DLD1 (cell line): ENCODE measurements around the gene FANCD2.
"Not testable (repeated sequence)": the region's sequence is repeated elsewhere in the genome, so short reads cannot be mapped to it uniquely, and the experiment has no call there.

Source experiments
- in situ Hi-C: cut with HindIII; loops from 2 replicates; pipeline ENCODE4 v1.10.0; 2017; ENCODE audit warnings: low sequenced_read_pairs

Gene FANCD2

DNA sequence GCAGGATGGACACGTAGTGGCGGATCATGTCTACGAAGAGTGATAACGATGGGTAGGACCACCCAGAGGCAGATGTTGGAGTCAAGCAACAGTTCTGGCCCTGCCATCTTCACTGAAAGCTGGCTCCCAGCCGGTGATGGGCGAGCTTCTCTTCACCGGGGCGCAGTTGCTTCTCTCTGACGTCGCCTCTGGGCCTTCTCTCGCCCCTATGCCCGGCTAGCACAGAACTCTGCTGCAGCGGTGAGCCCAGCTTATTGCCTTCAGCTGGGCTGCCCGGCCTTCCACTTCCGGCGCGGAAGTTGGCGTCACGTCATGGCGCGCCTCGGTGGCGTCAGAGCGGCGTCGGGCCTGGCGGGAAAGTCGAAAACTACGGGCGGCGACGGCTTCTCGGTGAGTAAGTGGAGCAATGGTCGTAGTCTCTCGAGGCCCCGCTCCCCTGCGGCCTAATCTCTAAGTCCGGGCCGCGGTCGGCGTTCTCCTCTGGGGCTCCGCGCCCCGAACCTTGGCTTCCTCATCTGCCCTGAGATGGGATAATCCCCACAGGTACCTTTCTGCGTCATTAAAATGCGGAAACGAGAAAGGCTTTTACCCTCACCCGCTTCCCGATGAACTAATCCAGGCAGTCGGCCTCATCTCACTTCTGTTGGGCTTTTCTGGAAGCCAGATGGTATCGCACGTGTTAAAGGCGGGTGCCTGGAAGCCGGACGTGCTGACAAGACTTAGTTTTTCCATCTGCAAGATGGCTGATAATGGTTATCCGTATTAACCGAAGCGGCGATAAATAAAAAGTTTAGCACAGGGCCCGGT, at the start of gene FANCD2:
TSS of gene FANCD2 (plus strand) at position 354 of the 807 bp plus-strand sequence. CDS start 2,221 bp downstream, outside the sequence.
- in situ Hi-C loops, result no loop called here

DNA sequence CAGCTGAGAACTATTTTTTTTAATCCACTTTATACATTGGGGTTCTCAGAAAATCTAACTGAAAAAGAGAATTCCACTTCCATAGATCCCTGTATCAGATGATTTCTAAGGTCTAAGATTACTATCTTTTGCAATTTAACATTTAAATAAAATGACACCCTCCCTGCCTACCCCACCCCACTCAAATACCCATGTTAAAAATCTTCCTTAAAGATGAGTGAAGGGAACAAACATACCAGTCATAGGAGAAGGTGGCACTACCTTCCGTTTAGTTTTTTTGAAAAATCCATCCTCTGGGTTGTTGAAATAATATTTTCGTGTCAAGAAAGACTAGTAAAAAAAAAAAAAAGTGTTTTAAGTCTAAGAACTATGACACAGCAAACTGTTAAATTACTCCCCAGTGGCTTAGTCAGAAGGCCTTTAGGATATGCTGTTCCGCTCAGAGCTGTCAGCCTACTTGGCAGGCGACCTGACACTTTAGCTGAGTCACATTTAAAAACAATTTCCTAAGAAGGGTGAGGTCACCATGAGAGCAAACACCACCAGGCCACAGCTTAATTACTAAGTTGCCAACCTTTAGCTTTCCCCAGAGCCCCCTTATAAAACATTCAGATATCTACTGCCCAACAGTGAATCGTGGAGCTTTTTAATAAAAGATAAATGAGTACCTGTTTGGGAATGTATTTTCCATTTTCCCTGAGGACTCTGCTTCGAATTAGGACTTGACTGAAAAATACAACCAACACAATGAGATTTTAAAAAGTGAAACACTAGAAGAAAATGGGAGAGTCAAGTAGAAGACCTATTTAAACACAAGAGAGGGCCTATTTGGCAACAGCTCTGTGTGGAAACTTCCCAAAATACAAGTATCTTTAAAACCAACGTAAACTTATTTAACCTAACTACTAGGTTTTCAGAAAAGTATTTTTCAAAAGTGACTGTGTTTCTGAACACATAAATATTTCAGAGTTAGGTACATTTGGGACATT, 49.2 kb upstream of the FANCD2 start:
- in situ Hi-C loops, result no loop called here

DNA sequence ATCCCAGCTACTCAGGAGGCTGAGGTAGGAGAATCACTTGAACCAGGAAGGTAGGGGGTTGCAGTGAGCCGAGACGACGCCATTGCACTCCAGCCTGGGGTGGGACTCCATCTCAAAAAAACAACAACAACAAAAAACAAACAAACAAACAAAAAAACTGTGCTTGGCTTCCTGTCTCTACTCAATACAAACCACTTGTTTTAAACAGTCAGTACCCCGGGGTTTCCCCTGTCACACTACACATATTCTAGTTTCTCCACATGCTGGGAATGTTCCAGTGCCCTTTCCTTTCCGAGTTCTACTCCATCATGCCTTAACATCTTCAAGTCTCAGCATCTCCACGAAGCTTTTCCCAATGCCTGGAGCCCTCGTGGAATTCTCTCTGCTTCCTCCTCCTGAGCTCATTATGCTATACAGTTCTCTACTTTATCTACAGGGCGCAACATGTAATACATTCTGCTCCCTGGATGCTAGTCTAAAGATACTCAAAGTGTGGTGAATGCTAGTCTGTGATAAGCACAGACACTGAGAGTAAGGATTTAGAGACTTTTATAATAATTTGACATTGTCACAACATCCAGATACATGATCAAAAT, 47.4 kb upstream of the FANCD2 start:
- in situ Hi-C loops, result no loop called here

DNA sequence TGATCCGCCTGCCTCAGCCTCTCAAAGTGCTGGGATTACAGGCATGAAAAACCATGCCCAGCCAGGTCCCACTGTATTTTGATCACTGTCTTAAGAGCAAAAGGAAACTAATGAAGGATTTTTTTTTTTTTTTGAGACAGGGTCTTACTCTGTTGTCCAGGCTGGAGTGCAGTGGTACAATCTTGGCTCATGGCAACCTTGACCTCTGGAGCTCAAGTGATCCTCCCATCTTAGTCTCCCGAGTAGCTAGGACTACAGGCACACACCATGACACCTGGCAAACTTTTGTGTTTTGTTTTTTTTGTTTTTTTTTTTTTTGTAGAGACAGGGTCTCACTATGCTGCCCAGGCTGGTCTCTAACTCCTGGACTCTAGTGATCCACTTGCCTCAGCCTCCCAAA, 46.0 kb upstream of the FANCD2 start:
- in situ Hi-C loops, result no loop called here

DNA sequence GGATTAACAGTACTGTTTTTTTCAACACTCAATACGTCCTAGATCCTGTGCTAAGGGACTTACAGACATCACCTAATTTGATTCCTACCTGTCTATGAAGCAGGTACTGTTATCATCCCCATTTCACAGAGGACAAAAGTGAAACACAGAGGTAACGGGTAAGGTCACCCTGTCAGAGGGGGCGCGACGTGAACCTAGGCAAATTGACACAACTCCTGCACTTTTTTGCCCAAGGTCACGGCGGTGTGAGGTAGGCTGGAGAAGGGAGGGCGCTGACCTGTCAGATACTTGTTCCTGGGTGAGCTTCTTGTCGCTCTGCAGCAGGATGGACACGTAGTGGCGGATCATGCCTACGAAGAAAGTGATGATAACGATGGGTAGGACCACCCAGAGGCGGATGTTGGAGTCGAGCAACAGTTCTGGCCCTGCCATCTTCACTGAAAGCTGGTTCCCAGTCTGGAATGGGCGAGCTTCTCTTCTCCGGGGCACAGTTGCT, 40.0 kb upstream of the FANCD2 start:
- in situ Hi-C loops, result no loop called here

DNA sequence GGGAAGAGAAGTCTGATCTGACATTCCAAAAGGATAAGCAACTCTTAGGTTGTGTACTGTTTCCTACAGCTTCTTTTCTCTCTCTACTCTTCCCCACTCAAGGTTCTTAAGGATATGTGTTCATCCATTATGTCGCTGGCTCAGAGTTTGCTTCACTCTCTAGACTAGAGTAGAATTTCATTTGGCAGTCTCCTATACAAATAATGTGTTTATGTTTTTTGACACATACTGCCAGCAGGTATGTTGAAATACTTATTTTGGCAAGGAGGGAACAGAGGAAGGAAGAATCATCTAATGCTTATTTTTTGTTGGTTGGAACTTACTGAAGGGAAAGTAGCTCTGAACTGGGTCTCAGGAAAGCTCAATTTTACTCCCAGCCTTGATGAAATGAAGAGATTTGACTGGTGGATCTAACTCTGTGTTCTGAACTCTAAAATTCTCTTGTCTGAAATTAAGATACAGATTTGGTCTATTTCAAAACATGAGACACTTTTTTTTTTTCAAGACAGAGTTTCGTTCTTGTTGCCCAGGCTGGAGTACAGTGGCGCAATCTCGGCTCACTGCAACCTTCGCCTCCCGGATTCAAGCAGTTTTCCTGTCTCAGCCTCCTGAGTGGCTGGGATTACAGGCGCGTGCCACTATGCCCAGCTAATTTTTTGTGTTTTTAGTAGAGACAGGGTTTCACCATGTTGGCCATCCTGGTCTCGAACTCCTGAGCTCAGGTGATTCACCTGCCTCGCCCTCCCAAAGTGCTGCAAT, 32.0 kb upstream of the FANCD2 start:
- in situ Hi-C loops, result no loop called here

DNA sequence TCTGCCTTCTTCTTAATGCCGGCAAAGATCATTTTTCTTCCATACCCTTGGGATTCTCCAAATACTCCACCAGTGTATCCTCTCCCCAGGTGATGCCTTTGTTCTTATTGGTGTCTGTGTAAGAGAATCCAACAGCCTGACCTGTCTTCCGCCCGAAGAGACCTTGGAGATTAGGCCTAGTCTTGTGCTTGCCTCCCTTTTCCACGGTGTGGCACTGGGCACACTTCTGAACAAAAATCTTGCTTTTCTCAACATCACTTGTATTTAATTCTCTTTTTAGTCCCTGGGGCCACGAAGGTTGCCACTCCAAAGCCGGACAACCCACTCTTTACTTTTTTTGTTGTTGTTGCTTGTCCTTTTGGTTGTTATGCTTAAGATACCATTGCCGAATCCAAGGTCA, 25.6 kb upstream of the FANCD2 start:
- in situ Hi-C loops, result no loop called here

DNA sequence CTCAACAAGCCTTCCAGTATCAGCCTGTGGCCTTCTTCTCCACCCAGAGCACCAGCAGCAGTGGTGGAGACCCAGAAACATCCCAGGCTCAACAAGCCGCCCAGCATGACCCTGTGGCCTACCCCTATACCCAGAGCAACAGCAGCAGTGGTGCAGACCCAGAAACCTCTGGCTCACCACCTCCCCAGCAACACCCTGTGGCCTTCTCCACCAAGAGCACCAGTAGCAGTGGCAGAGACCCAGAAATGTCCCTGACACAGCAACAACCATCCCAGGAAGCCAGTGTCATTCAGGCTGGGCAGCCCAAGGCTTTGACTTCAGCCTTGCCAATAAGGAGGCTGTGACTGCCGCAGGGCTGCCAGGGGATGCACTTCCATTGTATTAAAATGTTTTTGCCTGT, 23.3 kb upstream of the FANCD2 start:
- in situ Hi-C loops, result no loop called here

DNA sequence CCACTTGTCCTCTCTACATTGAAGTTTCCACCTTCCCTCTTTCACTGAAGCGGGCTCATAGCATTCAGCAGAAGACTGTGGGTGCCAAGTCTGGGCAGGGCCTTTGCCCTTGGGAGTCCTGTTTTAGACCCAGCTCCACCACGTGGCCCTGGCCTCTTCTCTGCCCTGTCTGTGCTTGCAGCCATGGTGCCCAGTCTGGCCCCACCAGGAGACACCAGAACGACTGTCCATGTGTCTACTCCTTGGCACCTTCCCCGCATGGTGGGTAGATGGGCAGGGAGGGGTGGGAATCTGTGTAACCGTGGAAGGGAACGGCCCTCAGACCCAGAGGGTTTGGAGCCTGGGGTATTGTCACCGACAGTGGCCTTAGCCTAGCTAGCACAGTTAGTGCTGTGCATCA, 21.7 kb upstream of the FANCD2 start:
- in situ Hi-C loops, result no loop called here

DNA sequence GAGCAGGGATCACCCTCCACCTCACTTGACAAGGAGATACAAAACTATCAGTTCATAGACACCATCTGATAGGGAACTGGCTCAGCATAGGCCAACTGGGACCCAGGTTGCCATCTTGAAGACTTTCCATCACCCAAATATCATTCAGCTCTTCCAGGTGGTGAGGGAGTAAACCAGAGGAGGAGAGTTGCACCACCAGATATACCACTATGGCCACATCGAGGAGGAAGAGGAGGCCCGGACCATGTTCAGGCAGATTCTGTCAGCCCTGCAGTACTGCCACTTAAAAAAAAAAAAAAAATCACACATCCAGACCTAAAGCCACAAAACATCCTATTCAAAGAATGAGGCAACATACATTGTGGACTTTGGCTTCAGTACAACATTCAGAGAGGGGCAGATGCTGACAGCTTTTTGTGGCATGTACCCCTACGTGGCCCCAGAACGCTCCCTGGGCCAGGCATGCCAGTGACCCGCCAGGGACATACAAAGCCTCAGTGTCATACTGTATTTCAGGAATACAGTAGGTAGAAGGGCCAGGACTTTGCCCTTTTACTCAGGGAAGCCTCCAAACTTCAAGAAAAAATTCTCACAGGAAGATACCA, 21.2 kb upstream of the FANCD2 start:
- in situ Hi-C loops, result no loop called here

DNA sequence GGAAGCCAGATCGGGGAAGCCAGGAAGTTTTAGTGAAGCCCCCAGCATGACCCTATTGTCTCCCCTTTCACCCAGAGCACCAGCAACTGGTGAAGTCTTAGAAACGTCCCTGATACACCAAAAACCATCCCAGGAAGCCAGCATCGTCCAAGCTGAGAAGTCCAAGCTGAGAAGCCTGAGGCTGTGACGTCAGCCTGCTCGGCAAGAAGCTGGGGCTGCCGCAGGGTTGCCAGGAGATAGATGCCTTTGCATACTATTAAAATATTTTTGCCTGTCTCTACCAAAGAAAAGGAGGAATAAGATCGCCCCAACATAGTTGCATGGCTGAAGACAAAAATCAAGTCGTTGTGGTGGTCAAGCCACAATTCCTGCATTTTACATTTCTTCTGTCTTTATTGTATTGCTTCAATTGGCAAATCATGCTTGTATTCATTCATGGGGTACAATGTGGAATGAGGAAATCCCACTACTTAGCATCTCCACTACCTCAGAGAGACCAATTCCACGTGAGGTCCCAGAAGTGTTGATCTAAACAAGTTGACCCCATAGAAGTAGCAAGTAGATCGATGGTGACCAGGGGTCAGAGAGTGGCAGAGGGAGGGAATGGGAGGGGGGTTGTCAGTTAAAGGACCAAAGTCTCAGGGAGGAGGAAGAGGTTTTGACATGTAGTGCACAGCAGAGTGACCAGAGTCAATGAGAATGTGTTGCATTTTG, 20.0 kb upstream of the FANCD2 start:
- in situ Hi-C loops, result no loop called here

DNA sequence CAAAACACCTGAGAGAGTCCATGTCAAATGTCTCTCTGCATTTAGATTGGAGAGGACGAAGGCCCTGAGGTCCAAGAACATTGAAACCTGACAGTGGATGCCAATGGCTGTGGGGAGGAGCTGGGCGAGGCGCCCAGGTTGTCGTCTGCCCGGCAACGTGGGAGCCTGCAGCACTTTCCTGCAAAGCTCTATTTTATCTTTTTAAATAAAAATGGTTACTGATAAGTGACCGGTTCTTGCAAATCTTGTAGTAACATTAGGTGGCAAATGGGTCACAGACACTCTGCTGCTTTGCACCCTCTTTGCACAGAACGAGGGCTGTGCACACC, 19.5 kb upstream of the FANCD2 start:
- in situ Hi-C loops, result no loop called here

DNA sequence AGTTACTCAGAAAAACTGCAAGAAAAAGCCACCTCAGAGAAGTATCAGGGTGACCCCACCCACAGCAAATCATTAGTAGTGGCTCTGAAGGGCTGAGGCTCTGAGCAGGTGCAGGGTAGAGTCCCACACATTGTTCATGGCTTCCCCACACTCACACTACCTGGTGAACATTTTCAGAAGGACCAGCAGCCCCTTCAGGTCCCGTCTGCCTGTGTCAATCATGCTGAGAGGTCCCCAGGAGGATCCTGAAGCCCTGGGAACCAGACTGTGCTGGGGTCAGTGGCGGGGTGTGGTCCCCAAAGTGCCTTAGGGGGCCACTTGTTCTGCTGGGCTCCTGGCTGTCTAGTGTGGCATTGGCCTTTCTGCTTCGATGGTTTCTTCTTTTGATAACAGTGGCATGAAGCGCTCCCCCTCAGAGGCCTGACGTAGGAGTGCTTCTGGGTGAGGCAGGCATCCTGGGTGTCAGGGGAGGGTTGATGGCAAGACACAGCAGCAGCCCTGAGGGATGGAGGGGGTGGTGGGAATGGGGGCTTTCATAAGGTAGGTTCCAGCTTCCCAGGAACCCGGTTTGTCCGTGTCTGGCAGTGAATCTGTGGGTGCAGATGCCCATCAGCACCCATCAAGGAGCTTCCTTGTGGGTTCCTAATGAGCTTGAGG, 19.0 kb upstream of the FANCD2 start:
- in situ Hi-C loops, result no loop called here

DNA sequence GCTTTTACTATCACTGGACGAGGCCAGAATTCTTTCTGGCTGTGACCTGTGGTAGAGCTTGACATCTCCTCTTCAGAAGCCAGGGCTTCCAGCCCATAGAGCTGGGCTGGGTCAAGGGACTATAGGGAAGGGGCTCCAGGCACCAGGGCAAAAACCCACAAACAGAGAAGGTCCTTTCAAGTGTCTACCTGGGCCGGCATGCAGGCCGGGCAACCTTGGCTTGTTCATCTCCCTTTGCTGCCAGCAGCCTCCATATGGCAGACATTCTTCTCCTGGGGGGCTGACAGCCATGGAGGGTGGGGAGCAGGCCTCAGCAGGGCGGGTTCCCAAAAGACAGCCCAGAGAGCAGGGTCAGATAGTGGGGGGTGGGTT, 18.0 kb upstream of the FANCD2 start:
- in situ Hi-C loops, result not testable (repeated sequence)

DNA sequence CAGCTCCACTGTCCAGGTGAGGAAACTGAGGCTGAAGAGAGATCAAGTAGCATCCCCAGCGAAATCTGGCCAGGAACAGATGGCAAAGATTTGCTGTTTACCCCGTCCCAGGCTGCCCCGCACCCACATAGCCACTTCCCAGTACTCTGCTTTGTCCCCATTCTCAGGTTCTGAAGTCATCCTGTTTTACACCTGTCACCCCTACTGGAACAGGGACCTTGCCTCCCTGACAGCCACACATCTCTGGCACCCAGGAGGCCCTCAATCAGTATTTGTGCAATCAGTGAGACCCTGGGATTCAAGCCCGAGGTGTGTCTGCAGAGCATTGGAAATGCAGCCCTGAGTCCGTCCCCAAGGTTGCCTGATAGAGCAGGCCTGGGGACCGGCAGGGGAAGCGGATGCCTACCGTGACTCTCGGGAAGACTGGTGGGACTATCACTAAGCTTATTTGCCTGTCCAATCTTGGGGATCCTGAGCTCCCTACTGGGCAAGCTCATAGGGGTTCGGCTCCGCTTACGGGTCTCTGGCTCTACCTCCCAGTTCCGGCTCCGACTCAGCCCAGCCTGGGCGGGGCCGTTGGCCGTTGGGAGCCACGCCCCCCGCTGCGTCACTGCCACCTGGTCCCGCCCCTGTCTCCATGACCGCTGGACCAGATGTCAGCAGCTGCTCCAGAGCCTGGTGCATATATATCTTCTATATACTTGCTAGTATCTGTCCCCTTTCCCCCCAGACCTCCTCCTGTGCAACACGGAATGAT, 17.5 kb upstream of the FANCD2 start:
- in situ Hi-C loops, result no loop called here

DNA sequence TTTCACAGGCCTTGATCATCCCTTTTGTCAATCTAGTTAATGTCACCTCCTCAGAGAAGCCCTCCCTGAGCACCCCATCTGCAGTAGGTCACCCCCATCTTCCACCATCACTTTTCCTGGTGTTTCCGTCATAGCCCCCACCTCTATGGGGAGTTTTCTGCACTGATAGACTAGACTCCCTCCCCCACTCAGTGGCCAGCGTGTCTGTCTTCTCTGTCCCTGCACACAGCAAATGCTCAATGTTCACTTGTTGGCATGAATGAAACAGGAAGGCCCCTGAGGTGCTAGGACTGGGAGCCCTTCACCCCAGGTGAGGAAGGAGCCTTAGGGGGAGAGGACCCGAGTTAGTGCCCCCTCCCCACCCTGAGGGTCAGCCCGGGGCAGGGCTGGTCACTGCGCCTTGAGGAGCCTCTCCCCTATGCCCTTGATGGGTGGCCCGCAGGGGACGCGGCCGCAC, 15.8 kb upstream of the FANCD2 start:
- in situ Hi-C loops, result loop anchor here (10.0 kb wide), 1 partner anchor 146 kb away; no protein-coding TSS in a partner anchor

DNA sequence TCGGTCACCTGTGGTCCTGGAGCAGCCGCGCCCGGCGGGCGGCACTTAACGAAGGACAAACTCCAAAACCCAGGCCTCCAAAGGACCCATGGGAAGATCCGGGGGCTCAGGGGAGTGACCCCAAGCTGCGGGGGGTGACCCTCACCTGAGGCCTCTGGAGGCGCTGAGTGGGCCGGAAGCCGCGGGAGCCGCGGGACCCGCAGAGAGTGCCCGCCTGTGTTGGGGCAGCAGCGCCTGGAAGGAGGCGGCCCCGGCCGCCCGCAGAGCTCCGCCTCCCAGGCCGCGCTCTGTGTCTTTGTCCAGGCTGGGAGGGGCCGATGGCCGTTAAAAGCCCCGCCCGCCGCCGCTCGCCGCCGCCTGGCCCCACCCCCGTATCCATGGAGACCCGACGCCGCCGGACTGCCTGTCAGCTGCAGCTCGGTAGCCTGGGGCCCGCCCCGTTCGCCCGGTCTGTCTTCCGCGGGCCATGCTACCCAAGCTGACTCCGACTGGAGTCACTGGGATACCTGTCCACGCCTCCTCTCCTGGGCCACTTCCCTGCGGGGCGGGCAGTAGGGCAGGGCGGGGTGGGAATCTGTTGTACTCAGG, 15.3 kb upstream of the FANCD2 start:
- in situ Hi-C loops, result loop anchor here (10.0 kb wide), 1 partner anchor 146 kb away; no protein-coding TSS in a partner anchor

DNA sequence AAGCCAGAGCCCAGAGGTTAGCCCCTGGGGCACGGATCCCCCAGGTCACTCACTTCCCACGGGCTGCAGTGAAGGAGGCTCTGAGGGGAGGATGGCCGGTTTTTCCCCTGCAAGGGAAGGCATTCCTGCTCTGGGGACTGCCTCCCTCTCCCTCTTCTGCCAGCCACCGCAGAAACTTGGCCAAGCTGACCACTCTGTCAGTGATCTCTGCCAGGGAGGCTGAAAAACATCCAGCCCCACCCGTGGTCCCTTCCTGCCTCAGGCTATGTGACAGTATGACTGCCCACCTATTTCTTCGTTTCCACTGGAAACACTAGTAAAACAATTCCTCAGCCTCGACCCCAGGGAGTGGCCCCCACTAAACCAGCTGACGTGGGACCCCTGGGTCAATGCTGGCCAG, 14.6 kb upstream of the FANCD2 start:
- in situ Hi-C loops, result loop anchor here (10.0 kb wide), 1 partner anchor 147 kb away; no protein-coding TSS in a partner anchor
